K562 (cell line): ENCODE data around the gene CERS6. TPM values are rescaled to one million over a fixed set of nuclear protein-coding genes. Genes with fewer than 3 reads are reported as not detected.

ENCODE experiments used
- ATAC-seq: fragments of 200-7000 bp; cut with Tn5 transposase; 3 replicates; pipeline ENCODE4 v1.9.1; 2020; ENCODE audit warnings: moderate library complexity
- BruUV-seq: library from RNA; stranded (reverse); fragments of 400-500 nt; replicated peaks from 2 replicates; lab custom pipeline; 2021; lab: Mats Ljungman, UMichigan
- CTCF ChIA-PET: fragments of 300-600 bp; formaldehyde crosslinking; extraction: SDS; loops from one replicate; lab custom pipeline; 2021; ENCODE audit warnings: low intra/inter-chr PET ratio; lab: Yijun Ruan, JAX
- POLR2A ChIA-PET: fragments of 300-600, 350-650 bp; sonication (Branson Sonifier 250); formaldehyde crosslinking; extraction: SDS; loops from one replicate; lab custom pipeline; 2021; ENCODE audit warnings: antibody characterized with exemption, inconsistent platforms; lab: Yijun Ruan, JAX
- DNase-seq, 4 experiments: peaks; one replicate each; pipeline versions ENCODE4 v3.0.0 to v3.0.0-alpha.2; 2011 to 2018; ENCODE audit warnings: low spot score in 3 of 4, mixed read lengths in 3 of 4; ENCODE audit errors: extremely low read depth in 1 of 4
- FAIRE-seq: peaks from 2 replicates; lab custom pipeline; 2011; peaks lifted over from hg19 to GRCh38; lab: Jason Lieb, UNC
- H2AFZ ChIP-seq: 2 replicates; pipeline ENCODE4 v1.6.0; 2011; ENCODE audit warnings: low read depth, low read length, control low read depth, inconsistent platforms
- H3K27ac ChIP-seq: fragments of 200-600 bp; 3 replicates; pipeline ENCODE4 v1.8.0; 2011; ENCODE audit warnings: low read depth, mild to moderate bottlenecking, control low read depth, inconsistent platforms, low read length, moderate library complexity, mixed read lengths; ENCODE audit errors: extremely low read depth
- H3K27me3 ChIP-seq, 2 experiments: fragments of 300-600 bp in 1 of 2; 2 replicates in 1 of 2; 3 replicates in 1 of 2; pipeline versions ENCODE4 v1.6.0 to v1.8.0; 2011; ENCODE audit warnings: inconsistent platforms in 2 of 2, low read length in 2 of 2, mild to moderate bottlenecking in 1 of 2, mixed read lengths in 1 of 2, moderate library complexity in 1 of 2; ENCODE audit not compliant: control insufficient read depth in 2 of 2, insufficient read depth in 2 of 2
- H3K36me3 ChIP-seq: fragments of 300-600 bp; 3 replicates; pipeline ENCODE4 v1.8.0; 2011; ENCODE audit warnings: mild to moderate bottlenecking, low read length, inconsistent platforms; ENCODE audit not compliant: control insufficient read depth, insufficient read depth
- H3K4me1 ChIP-seq, 2 experiments: fragments of 200-600 bp in 1 of 2; replicated peaks in 1 of 2; 2 replicates in 1 of 2; 3 replicates in 1 of 2; pipeline versions ENCODE4 v1.5.1 to v1.8.0; 2011; ENCODE audit warnings: inconsistent platforms in 2 of 2, low read length in 2 of 2, mild to moderate bottlenecking in 1 of 2, mixed read lengths in 1 of 2, moderate library complexity in 1 of 2; ENCODE audit not compliant: control insufficient read depth in 2 of 2, insufficient read depth in 2 of 2
- H3K4me2 ChIP-seq: 2 replicates; pipeline ENCODE4 v1.6.1; 2011; ENCODE audit warnings: low read length, control low read depth, inconsistent platforms, mixed read lengths; ENCODE audit not compliant: insufficient read depth
- H3K4me3 ChIP-seq: fragments of 200-600 bp; sonication (generic), shearing (Covaris generic); 2 replicates; pipeline ENCODE4 v1.5.1; 2016; ENCODE audit warnings: control low read depth, inconsistent platforms
- H3K79me2 ChIP-seq: fragments of 200-600 bp; 3 replicates; pipeline ENCODE4 v1.8.0; 2011; ENCODE audit warnings: low read length, inconsistent platforms; ENCODE audit not compliant: control insufficient read depth, insufficient read depth
- H3K9ac ChIP-seq, 2 experiments: 2 replicates each; pipeline versions ENCODE4 v1.6.0 to v1.6.1; 2011; ENCODE audit warnings: low read depth in 2 of 2, low read length in 2 of 2, control low read depth in 1 of 2, inconsistent platforms in 1 of 2, mild to moderate bottlenecking in 1 of 2, mixed read lengths in 1 of 2; ENCODE audit not compliant: insufficient read depth in 1 of 2
- H3K9me1 ChIP-seq: one replicate; pipeline ENCODE4 v1.6.0; 2011; ENCODE audit warnings: inconsistent platforms, mild to moderate bottlenecking, low read length, moderate library complexity; ENCODE audit not compliant: control insufficient read depth, insufficient read depth
- H3K9me3 ChIP-seq: replicated peaks from 2 replicates; pipeline ENCODE4 v1.5.1; 2011; ENCODE audit warnings: low read depth, low read length, inconsistent platforms; ENCODE audit not compliant: control insufficient read depth, insufficient read depth
- H4K20me1 ChIP-seq: replicated peaks from 2 replicates; pipeline ENCODE4 v1.6.1; 2011; ENCODE audit warnings: low read length, inconsistent platforms, mixed read lengths; ENCODE audit not compliant: control insufficient read depth, insufficient read depth
- ATF6 ChIP-seq: sonication (generic); formaldehyde crosslinking; IDR thresholded peaks from 2 replicates; pipeline ENCODE4 v1.4.0; 2020; ENCODE audit warnings: mild to moderate bottlenecking, missing genetic modification reagents
- GTF2F1 ChIP-seq: IDR thresholded peaks from 2 replicates; pipeline ENCODE4 v1.6.1; 2011; ENCODE audit warnings: low read depth, low read length, improper control_type of control experiment
- MECOM ChIP-seq: fragments of 250-450 bp; sonication (Bioruptor Pico); IDR thresholded peaks from 2 replicates; pipeline ENCODE4 v1.8.0; 2022; ENCODE audit warnings: inconsistent platforms
- NR2F6 ChIP-seq: fragments of 450-650 bp; formaldehyde crosslinking; IDR thresholded peaks from 2 replicates; pipeline ENCODE4 v1.4.0; 2020; ENCODE audit warnings: mild to moderate bottlenecking
- TFAM ChIP-seq: fragments of 250-450 bp; sonication (Bioruptor Pico); conservative IDR thresholded peaks from 2 replicates; pipeline ENCODE4 v1.5.0; 2021; ENCODE audit warnings: mild to moderate bottlenecking, moderate library complexity
- WGBS: fragments of 100-300 bp; shearing (Covaris generic); methylation state at CpG from one replicate; pipeline ENCODE4 v1.1.6; 2016; ENCODE audit warnings: low coverage, mixed read lengths; ENCODE audit not compliant: insufficient coverage; ENCODE audit errors: missing lambda C conversion rate; 5-methylcytosine and 5-hydroxymethylcytosine counted together
- in situ Hi-C: fragments of 300-500 bp; cut with MboI; formaldehyde crosslinking; loops from 4 replicates; pipeline ENCODE4 v1.15.0; 2018; ENCODE audit warnings: inconsistent platforms, mixed read lengths
- intact Hi-C: fragments of 100-400 bp; cut with micrococcal nuclease; formaldehyde crosslinking; loops from 2 replicates; pipeline ENCODE4 v1.14.2; 2022
- polyA plus RNA-seq, 8 experiments: library from polyadenylated mRNA; depleted of rRNA in 4 of 8; stranded (reverse) in 5 of 8; unstranded in 3 of 8; fragments of >200 nt; fragmentation: Nextera tagmentation in 2 of 8; fragmentation: Illumina TruSeq in 1 of 8; extraction: Ambion mirVana in 2 of 8; extraction: Trizol in 1 of 8; gene quantifications; 2 replicates each; pipeline versions ENCODE4 v1.2.1 to v1.2.3, GENCODE V29; 2011 to 2014; ENCODE audit warnings: inconsistent platforms in 1 of 8, missing spikeins in 1 of 8
- total RNA-seq, 7 experiments: library from RNA; depleted of rRNA in 6 of 7; stranded (reverse); fragments of >200 nt in 6 of 7; fragmentation: Illumina TruSeq in 2 of 7; extraction: Trizol in 2 of 7; gene quantifications; 2 replicates each; pipeline versions ENCODE4 v1.2.1 to v1.2.3, GENCODE V29; 2011 to 2021; ENCODE audit warnings: low replicate concordance in 1 of 7
- TF ChIP-seq, protein P1 (sequence below): fragments of 250-450 bp; sonication (Bioruptor Pico); IDR thresholded peaks from 2 replicates; pipeline ENCODE4 v1.8.0; 2022; ENCODE audit warnings: inconsistent platforms

CERS6 gene
- total and polyA plus RNA-seq, 9 of the 15 experiments (the other 6 are each of a cell fraction or from before 2014, with no cell fraction given): 1.6 to 13.6 (median 11.4) TPM

DNA sequence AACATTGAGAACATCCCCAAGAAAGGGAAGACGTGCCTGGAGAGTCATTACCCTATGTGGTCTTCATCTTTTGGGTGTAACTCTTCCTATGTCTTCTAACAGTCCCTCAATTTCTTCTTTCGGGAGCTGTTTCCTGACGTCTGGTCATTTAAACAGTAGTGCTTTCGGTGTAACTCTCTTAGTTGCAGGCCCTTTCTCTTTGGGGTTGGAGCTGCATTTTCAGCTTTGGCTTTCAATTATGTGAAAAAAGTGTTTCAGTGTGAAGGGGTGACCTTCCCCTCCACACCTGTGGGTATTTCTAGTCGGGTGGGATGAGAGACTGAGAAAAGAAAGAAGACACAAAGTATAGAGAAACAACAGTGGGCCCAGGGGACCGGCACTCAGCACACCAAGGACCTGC lies 105.9 kb downstream of the CERS6 start:
- in situ Hi-C loops: no loop called here
- Histone ChIP-seq H2AFZ (no peak overlapping the region), H3K36me3 (no peaks in the 10 kb centered on the region), H3K27me3 (no peaks in the 10 kb centered on the region; a peak in 1 of 5 replicates), H3K9me3 (no peaks in the 10 kb centered on the region), H3K9ac (no peak overlapping the region), H3K79me2 (no peaks in the 10 kb centered on the region), H4K20me1 (no peaks in the 10 kb centered on the region), H3K4me3 (no peak overlapping the region), H3K27ac (no peak overlapping the region), H3K9me1 (no peaks in the 10 kb centered on the region), H3K4me1 (no peaks in the 10 kb centered on the region), H3K4me2 (no peak overlapping the region)
- intact Hi-C loops: no loop called here
- ChIA-PET CTCF (no interaction called here), POLR2A (no interaction called here)
- WGBS: 58% methylated on average over 6 of the region's 6 CpGs
- BruUV-seq: no TSS peak
- DNase-seq (no peak), ATAC-seq (no peak), FAIRE-seq (no peak)
- TF ChIP-seq MECOM (CRISPR knock-in tag): no peak
- no peak for TF ChIP-seq ATF6 (CRISPR knock-in tag)
- no peak for TF ChIP-seq NR2F6 (CRISPR knock-in tag)
- TF ChIP-seq, protein P1, sequence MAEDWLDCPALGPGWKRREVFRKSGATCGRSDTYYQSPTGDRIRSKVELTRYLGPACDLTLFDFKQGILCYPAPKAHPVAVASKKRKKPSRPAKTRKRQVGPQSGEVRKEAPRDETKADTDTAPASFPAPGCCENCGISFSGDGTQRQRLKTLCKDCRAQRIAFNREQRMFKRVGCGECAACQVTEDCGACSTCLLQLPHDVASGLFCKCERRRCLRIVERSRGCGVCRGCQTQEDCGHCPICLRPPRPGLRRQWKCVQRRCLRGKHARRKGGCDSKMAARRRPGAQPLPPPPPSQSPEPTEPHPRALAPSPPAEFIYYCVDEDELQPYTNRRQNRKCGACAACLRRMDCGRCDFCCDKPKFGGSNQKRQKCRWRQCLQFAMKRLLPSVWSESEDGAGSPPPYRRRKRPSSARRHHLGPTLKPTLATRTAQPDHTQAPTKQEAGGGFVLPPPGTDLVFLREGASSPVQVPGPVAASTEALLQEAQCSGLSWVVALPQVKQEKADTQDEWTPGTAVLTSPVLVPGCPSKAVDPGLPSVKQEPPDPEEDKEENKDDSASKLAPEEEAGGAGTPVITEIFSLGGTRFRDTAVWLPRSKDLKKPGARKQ (CRISPR knock-in tag): no peak
- TF ChIP-seq TFAM (CRISPR knock-in tag): no peak
- no peak for TF ChIP-seq GTF2F1
